ENCODE measurements around the gene APMAP. TPM values are rescaled to one million over a fixed set of nuclear protein-coding genes. Genes with fewer than 3 reads are reported as not detected.
A peak's percentile ranks its signal among the peaks of the same experiment; 100 is the strongest.

The APMAP gene
- total and polyA plus RNA-seq, 10 of the 15 experiments (the other 5 are each of a cell fraction or from before 2014, with no cell fraction given), result 12.1 to 60.2 (median 32.7) TPM

GRCh38 chr20:24955045-24955444 is 37.5 kb downstream of the APMAP start (continued):
- no peak for TF ChIP-seq RAD51 (IDR thresholded peaks at IDR 0.05)
- no peak for TF ChIP-seq IRF5 (IDR thresholded peaks at IDR 0.05; ENCODE audit: borderline replicate concordance)
- TF ChIP-seq JUND (IDR thresholded peaks at IDR 0.05; ENCODE audit: low read depth, low read length), result no peak
- no peak for TF ChIP-seq TBL1XR1 (IDR thresholded peaks at IDR 0.05; ENCODE audit: low read depth, low read length)
- TF ChIP-seq FOS (IDR thresholded peaks at IDR 0.05; ENCODE audit: borderline replicate concordance, extremely low read depth, insufficient read length), result no peak
- no peak for TF ChIP-seq CREB1 (IDR thresholded peaks at IDR 0.05; ENCODE audit: low read depth)
- no peak for TF ChIP-seq ELK1 (IDR thresholded peaks at IDR 0.05; ENCODE audit: low read depth, low read length)
- peak; percentile 63 for TF ChIP-seq PKNOX1 (IDR thresholded peaks at IDR 0.05)
- TF ChIP-seq BHLHE40 (IDR thresholded peaks at IDR 0.05; ENCODE audit: borderline replicate concordance in 1 of 2, low read depth in 2 of 2, low read length in 1 of 2), result peak; percentile 42 to 49; a peak in 2 of 4 replicates
- no peak for TF ChIP-seq HCFC1 (IDR thresholded peaks at IDR 0.05; ENCODE audit: low read length)
- TF ChIP-seq MEF2B (IDR thresholded peaks at IDR 0.05; ENCODE audit: partially characterized antibody, poor library complexity, severe bottlenecking), result peak; percentile 88
- no peak for TF ChIP-seq NR2F1 (conservative IDR thresholded peaks at IDR 0.05)
- TF ChIP-seq BCLAF1 (IDR thresholded peaks at IDR 0.05), result no peak
- no peak for TF ChIP-seq SMARCA5 (IDR thresholded peaks at IDR 0.05)
- TF ChIP-seq RFX5 (IDR thresholded peaks at IDR 0.05; ENCODE audit: low read depth, low read length), result no peak
- no peak for TF ChIP-seq ZBTB11 (CRISPR knock-in tag; IDR thresholded peaks at IDR 0.05)
- TF ChIP-seq HDAC6 (IDR thresholded peaks at IDR 0.05; ENCODE audit: unreplicated experiment), result no peak
- TF ChIP-seq SREBF2 (IDR thresholded peaks at IDR 0.05; ENCODE audit: low read length), result no peak
